K562 (cell line): Measurements from ENCODE around the gene NPAS3. TPM values are rescaled to one million over a fixed set of nuclear protein-coding genes. Genes with fewer than 3 reads are reported as not detected.

Experiments
- ATAC-seq: fragments of 200-7000 bp; cut with Tn5 transposase; 3 replicates; pipeline ENCODE4 v1.9.1; 2020; ENCODE audit warnings: moderate library complexity
- BruUV-seq: library from RNA; stranded (reverse); fragments of 400-500 nt; replicated peaks from 2 replicates; lab custom pipeline; 2021; lab: Mats Ljungman, UMichigan
- CTCF ChIA-PET: fragments of 300-600 bp; formaldehyde crosslinking; extraction: SDS; loops from one replicate; lab custom pipeline; 2021; ENCODE audit warnings: low intra/inter-chr PET ratio; lab: Yijun Ruan, JAX
- POLR2A ChIA-PET: fragments of 300-600, 350-650 bp; sonication (Branson Sonifier 250); formaldehyde crosslinking; extraction: SDS; loops from one replicate; lab custom pipeline; 2021; ENCODE audit warnings: antibody characterized with exemption, inconsistent platforms; lab: Yijun Ruan, JAX
- DNase-seq, 4 experiments: peaks; one replicate each; pipeline versions ENCODE4 v3.0.0 to v3.0.0-alpha.2; 2011 to 2018; ENCODE audit warnings: low spot score in 3 of 4, mixed read lengths in 3 of 4; ENCODE audit errors: extremely low read depth in 1 of 4
- FAIRE-seq: peaks from 2 replicates; lab custom pipeline; 2011; peaks lifted over from hg19 to GRCh38; lab: Jason Lieb, UNC
- H2AFZ ChIP-seq: 2 replicates; pipeline ENCODE4 v1.6.0; 2011; ENCODE audit warnings: low read depth, low read length, control low read depth, inconsistent platforms
- H3K27ac ChIP-seq: fragments of 200-600 bp; 3 replicates; pipeline ENCODE4 v1.8.0; 2011; ENCODE audit warnings: low read depth, mild to moderate bottlenecking, control low read depth, inconsistent platforms, low read length, moderate library complexity, mixed read lengths; ENCODE audit errors: extremely low read depth
- H3K27me3 ChIP-seq, 2 experiments: fragments of 300-600 bp in 1 of 2; 2 replicates in 1 of 2; 3 replicates in 1 of 2; pipeline versions ENCODE4 v1.6.0 to v1.8.0; 2011; ENCODE audit warnings: inconsistent platforms in 2 of 2, low read length in 2 of 2, mild to moderate bottlenecking in 1 of 2, mixed read lengths in 1 of 2, moderate library complexity in 1 of 2; ENCODE audit not compliant: control insufficient read depth in 2 of 2, insufficient read depth in 2 of 2
- H3K36me3 ChIP-seq: fragments of 300-600 bp; 3 replicates; pipeline ENCODE4 v1.8.0; 2011; ENCODE audit warnings: mild to moderate bottlenecking, low read length, inconsistent platforms; ENCODE audit not compliant: control insufficient read depth, insufficient read depth
- H3K4me1 ChIP-seq, 2 experiments: fragments of 200-600 bp in 1 of 2; replicated peaks in 1 of 2; 2 replicates in 1 of 2; 3 replicates in 1 of 2; pipeline versions ENCODE4 v1.5.1 to v1.8.0; 2011; ENCODE audit warnings: inconsistent platforms in 2 of 2, low read length in 2 of 2, mild to moderate bottlenecking in 1 of 2, mixed read lengths in 1 of 2, moderate library complexity in 1 of 2; ENCODE audit not compliant: control insufficient read depth in 2 of 2, insufficient read depth in 2 of 2
- H3K4me2 ChIP-seq: 2 replicates; pipeline ENCODE4 v1.6.1; 2011; ENCODE audit warnings: low read length, control low read depth, inconsistent platforms, mixed read lengths; ENCODE audit not compliant: insufficient read depth
- H3K4me3 ChIP-seq: fragments of 200-600 bp; sonication (generic), shearing (Covaris generic); 2 replicates; pipeline ENCODE4 v1.5.1; 2016; ENCODE audit warnings: control low read depth, inconsistent platforms
- H3K79me2 ChIP-seq: fragments of 200-600 bp; 3 replicates; pipeline ENCODE4 v1.8.0; 2011; ENCODE audit warnings: low read length, inconsistent platforms; ENCODE audit not compliant: control insufficient read depth, insufficient read depth
- H3K9ac ChIP-seq, 2 experiments: 2 replicates each; pipeline versions ENCODE4 v1.6.0 to v1.6.1; 2011; ENCODE audit warnings: low read depth in 2 of 2, low read length in 2 of 2, control low read depth in 1 of 2, inconsistent platforms in 1 of 2, mild to moderate bottlenecking in 1 of 2, mixed read lengths in 1 of 2; ENCODE audit not compliant: insufficient read depth in 1 of 2
- H3K9me1 ChIP-seq: one replicate; pipeline ENCODE4 v1.6.0; 2011; ENCODE audit warnings: inconsistent platforms, mild to moderate bottlenecking, low read length, moderate library complexity; ENCODE audit not compliant: control insufficient read depth, insufficient read depth
- H3K9me3 ChIP-seq: replicated peaks from 2 replicates; pipeline ENCODE4 v1.5.1; 2011; ENCODE audit warnings: low read depth, low read length, inconsistent platforms; ENCODE audit not compliant: control insufficient read depth, insufficient read depth
- H4K20me1 ChIP-seq: replicated peaks from 2 replicates; pipeline ENCODE4 v1.6.1; 2011; ENCODE audit warnings: low read length, inconsistent platforms, mixed read lengths; ENCODE audit not compliant: control insufficient read depth, insufficient read depth
- CCAR2 ChIP-seq: fragments of 200-400 bp; formaldehyde crosslinking; IDR thresholded peaks from 2 replicates; pipeline ENCODE4 v1.6.1; 2017; ENCODE audit warnings: mild to moderate bottlenecking, low read depth, low read length
- HCFC1 ChIP-seq: IDR thresholded peaks from 2 replicates; pipeline ENCODE4 v1.6.1; 2012; ENCODE audit warnings: low read depth, low read length, improper control_type of control experiment
- MED1 ChIP-seq: sonication (generic); formaldehyde crosslinking; IDR thresholded peaks from 2 replicates; pipeline ENCODE4 v1.8.1; 2023; ENCODE audit warnings: missing genetic modification reagents, borderline replicate concordance
- NR2C2 ChIP-seq, 2 experiments: fragments of 200-800 bp in 1 of 2; sonication (Bioruptor generic) in 1 of 2; sonication (generic) in 1 of 2; formaldehyde crosslinking in 1 of 2; IDR thresholded peaks; 2 replicates each; pipeline versions ENCODE4 v1.6.1 to v1.8.0; 2016 to 2022; ENCODE audit warnings: mild to moderate bottlenecking in 1 of 2, missing compliant biosample characterization in 1 of 2, missing genetic modification characterization in 1 of 2, missing genetic modification reagents in 1 of 2
- PHTF2 ChIP-seq: fragments of 250-450 bp; sonication (Bioruptor Pico); IDR thresholded peaks from 2 replicates; pipeline ENCODE4 v1.5.0; 2021; ENCODE audit warnings: mild to moderate bottlenecking
- RBM25 ChIP-seq: fragments of 200-400 bp; formaldehyde crosslinking; IDR thresholded peaks from 2 replicates; pipeline ENCODE4 v1.6.1; 2018; ENCODE audit warnings: low read length, low read depth, moderate library complexity; ENCODE audit not compliant: severe bottlenecking
- SREBF2 ChIP-seq: sonication (generic); formaldehyde crosslinking; IDR thresholded peaks from 2 replicates; pipeline ENCODE4 v1.4.0; 2020; ENCODE audit warnings: mild to moderate bottlenecking, missing genetic modification reagents
- ZC3H4 ChIP-seq: sonication (generic); formaldehyde crosslinking; IDR thresholded peaks from 2 replicates; pipeline ENCODE4 v1.9.0; 2021; ENCODE audit warnings: missing genetic modification reagents, borderline replicate concordance
- ZNF507 ChIP-seq: conservative IDR thresholded peaks from 2 replicates; pipeline ENCODE4 v1.6.1; 2017; ENCODE audit warnings: missing genetic modification characterization, missing compliant biosample characterization
- ZNF695 ChIP-seq: fragments of 450-650 bp; formaldehyde crosslinking; IDR thresholded peaks from 2 replicates; pipeline ENCODE4 v1.4.0; 2020; ENCODE audit warnings: mild to moderate bottlenecking, moderate library complexity
- WGBS: fragments of 100-300 bp; shearing (Covaris generic); methylation state at CpG from one replicate; pipeline ENCODE4 v1.1.6; 2016; ENCODE audit warnings: low coverage, mixed read lengths; ENCODE audit not compliant: insufficient coverage; ENCODE audit errors: missing lambda C conversion rate; 5-methylcytosine and 5-hydroxymethylcytosine counted together
- in situ Hi-C: fragments of 300-500 bp; cut with MboI; formaldehyde crosslinking; loops from 4 replicates; pipeline ENCODE4 v1.15.0; 2018; ENCODE audit warnings: inconsistent platforms, mixed read lengths
- intact Hi-C: fragments of 100-400 bp; cut with micrococcal nuclease; formaldehyde crosslinking; loops from 2 replicates; pipeline ENCODE4 v1.14.2; 2022
- polyA plus RNA-seq, 8 experiments: library from polyadenylated mRNA; depleted of rRNA in 4 of 8; stranded (reverse) in 5 of 8; unstranded in 3 of 8; fragments of >200 nt; fragmentation: Nextera tagmentation in 2 of 8; fragmentation: Illumina TruSeq in 1 of 8; extraction: Ambion mirVana in 2 of 8; extraction: Trizol in 1 of 8; gene quantifications; 2 replicates each; pipeline versions ENCODE4 v1.2.1 to v1.2.3, GENCODE V29; 2011 to 2014; ENCODE audit warnings: inconsistent platforms in 1 of 8, missing spikeins in 1 of 8
- total RNA-seq, 7 experiments: library from RNA; depleted of rRNA in 6 of 7; stranded (reverse); fragments of >200 nt in 6 of 7; fragmentation: Illumina TruSeq in 2 of 7; extraction: Trizol in 2 of 7; gene quantifications; 2 replicates each; pipeline versions ENCODE4 v1.2.1 to v1.2.3, GENCODE V29; 2011 to 2021; ENCODE audit warnings: low replicate concordance in 1 of 7
- TF ChIP-seq, protein P1 (sequence below): fragments of 250-450 bp; sonication (Bioruptor Pico); IDR thresholded peaks from 2 replicates; pipeline ENCODE4 v1.5.0; 2021; ENCODE audit warnings: mild to moderate bottlenecking, moderate library complexity
- TF ChIP-seq, protein P2 (sequence below): fragments of 450-650 bp; IDR thresholded peaks from 2 replicates; pipeline ENCODE4 v1.6.1; 2016; ENCODE audit warnings: low read depth, mild to moderate bottlenecking, moderate library complexity

NPAS3 gene
- total and polyA plus RNA-seq, 9 of the 15 experiments (the other 6 are each of a cell fraction or from before 2014, with no cell fraction given): 0.04 TPM; not detected in 8

DNA sequence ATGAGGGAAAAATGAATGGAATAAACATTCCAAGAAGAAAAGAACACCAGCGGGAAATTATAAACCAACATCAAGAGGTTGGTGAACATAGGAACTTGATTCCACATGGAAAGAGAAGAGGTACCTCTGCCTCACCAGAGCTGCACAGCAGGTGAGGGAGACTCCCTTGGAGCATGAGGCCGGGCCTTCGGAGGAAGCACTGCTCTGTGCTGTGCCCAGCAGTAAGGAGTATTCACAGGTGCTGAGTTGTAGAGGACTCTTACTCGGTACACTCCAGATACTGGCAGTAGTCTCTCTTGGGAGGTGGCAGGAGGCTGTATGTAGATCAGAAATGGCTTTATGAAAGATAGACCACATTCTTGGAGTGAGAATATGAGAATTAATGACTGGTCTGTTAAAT is 76.0 kb downstream of the NPAS3 start (continued):
- TF ChIP-seq, protein P1, sequence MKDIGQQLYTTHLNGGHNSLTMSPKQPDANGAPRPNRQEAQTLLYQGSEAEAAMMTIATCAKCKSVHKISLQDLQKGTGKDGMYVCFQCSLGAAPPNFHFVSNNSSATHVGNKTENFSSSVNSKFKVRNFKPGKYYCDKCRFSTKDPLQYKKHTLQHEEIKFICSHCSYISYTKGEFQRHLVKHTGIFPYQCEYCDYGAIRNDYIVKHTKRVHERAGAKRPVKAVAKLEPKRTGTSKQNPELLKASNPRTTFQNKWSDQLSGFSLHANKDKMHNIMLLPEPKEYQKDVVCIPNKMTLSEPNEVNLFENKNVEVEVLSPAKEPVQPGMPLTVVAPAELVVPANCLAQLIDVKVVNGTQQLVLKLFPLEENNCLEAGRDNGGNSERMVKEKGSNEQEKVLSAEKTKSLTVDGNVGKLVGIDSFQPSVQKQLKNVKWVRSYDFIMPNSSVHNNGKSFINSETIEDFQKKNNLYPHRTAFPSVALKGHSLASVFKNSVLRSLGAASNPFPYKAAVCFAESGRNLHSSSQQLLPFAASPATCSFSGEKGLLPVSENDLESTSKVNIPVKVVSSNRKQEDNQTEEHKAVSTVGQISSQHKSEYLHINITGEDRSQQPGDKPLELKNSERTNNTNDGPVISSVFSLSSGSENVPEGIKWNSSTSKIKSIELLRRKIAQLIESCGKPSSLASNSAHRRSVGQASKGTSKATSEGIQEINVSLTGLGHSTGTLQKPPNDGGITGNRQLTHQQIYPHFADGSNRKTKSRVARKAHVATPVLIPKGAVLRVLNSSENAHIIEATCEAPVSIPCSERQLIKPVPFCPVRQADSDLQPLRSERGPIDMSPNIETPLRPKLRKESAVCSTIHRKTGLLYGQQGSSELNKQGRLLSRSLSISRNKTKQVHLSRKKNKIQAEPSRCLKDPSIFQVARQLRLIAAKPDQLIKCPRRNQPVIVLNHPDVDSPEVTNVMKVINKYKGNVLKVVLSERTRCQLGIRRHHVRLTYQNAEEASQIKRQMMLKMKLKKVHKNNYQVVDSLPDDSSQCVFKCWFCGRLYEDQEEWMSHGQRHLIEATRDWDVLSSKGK: no peak
- no peak for TF ChIP-seq PHTF2 (CRISPR knock-in tag)
- TF ChIP-seq MED1 (CRISPR knock-in tag): no peak
- TF ChIP-seq SREBF2 (CRISPR knock-in tag): no peak
- TF ChIP-seq NR2C2 (CRISPR knock-in tag; IDR thresholded peaks at IDR 0.05): no peak
- TF ChIP-seq NR2C2 (tag; IDR thresholded peaks at IDR 0.05): no peak
- no peak for TF ChIP-seq ZNF695
- no peak for TF ChIP-seq HCFC1

DNA sequence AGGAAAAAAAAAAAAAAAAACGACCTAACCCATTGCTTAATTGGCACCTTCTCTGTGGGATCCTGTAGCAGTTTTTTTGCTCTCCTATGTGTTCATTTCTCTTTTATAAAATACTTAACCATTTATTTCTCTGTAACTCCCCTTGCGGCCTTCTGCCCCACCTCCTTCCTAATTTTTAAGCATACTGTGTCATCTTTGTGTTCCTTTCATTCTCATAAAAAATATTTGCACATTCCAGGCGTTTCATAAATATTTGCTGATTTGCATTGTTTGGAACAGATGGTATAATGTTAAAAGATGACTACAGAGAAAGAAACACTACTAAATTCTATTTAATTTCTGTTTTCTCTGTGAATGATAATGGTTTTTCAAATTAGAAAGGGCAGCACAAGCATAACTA is 77.9 kb downstream of the NPAS3 start:
- TF ChIP-seq RBM25 (no peak), CCAR2 (no peak), ZNF507 (tag) (no peak), ZC3H4 (CRISPR knock-in tag) (no peak)
- TF ChIP-seq, protein P2, sequence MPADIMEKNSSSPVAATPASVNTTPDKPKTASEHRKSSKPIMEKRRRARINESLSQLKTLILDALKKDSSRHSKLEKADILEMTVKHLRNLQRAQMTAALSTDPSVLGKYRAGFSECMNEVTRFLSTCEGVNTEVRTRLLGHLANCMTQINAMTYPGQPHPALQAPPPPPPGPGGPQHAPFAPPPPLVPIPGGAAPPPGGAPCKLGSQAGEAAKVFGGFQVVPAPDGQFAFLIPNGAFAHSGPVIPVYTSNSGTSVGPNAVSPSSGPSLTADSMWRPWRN: no peak
- CTCF ChIA-PET: no interaction called here
- DNase-seq: no peak
- Histone ChIP-seq H3K4me3 (no peak overlapping the region), H3K79me2 (no peaks in the 10 kb centered on the region), H3K9ac (no peak overlapping the region), H2AFZ (no peak overlapping the region), H3K27me3 (no peaks in the 10 kb centered on the region; a peak in 1 of 5 replicates), H3K27ac (no peak overlapping the region), H4K20me1 (no peaks in the 10 kb centered on the region), H3K4me2 (no peak overlapping the region), H3K9me1 (no peaks in the 10 kb centered on the region), H3K9me3 (no peaks in the 10 kb centered on the region), H3K4me1 (no peaks in the 10 kb centered on the region), H3K36me3 (no peaks in the 10 kb centered on the region)
- FAIRE-seq: no peak
- BruUV-seq: no TSS peak
- in situ Hi-C loops: no loop called here
- 0% methylated on average over 1 of the region's 3 CpGs for WGBS
- ATAC-seq: no peak
- POLR2A ChIA-PET: no interaction called here
- intact Hi-C loops: no loop called here
